Rectal smooth muscle tissue (tissue), 1 donor: ENCODE results near the gene MRPS27.
"Not testable (repeated sequence)": the region's sequence is repeated elsewhere in the genome, so short reads cannot be mapped to it uniquely, and the experiment has no call there.

Experiments
- H3K27ac ChIP-seq: one replicate; pipeline ENCODE4 v1.7.0; 2013; ENCODE audit warnings: low read depth, low read length, inconsistent platforms
- H3K27me3 ChIP-seq: one replicate; pipeline ENCODE4 v1.7.0; 2013; ENCODE audit warnings: low read length; ENCODE audit not compliant: control insufficient read depth, insufficient read depth
- H3K36me3 ChIP-seq: one replicate; pipeline ENCODE4 v1.7.0; 2013; ENCODE audit warnings: low read length; ENCODE audit not compliant: control insufficient read depth, insufficient read depth
- H3K4me1 ChIP-seq: one replicate; pipeline ENCODE4 v1.7.0; 2013; ENCODE audit warnings: low read length; ENCODE audit not compliant: control insufficient read depth, insufficient read depth
- H3K4me3 ChIP-seq: one replicate; pipeline ENCODE4 v1.7.0; 2013; ENCODE audit warnings: low read length
- H3K9ac ChIP-seq: one replicate; pipeline ENCODE4 v1.7.0; 2013; ENCODE audit warnings: low read length

Gene MRPS27

DNA sequence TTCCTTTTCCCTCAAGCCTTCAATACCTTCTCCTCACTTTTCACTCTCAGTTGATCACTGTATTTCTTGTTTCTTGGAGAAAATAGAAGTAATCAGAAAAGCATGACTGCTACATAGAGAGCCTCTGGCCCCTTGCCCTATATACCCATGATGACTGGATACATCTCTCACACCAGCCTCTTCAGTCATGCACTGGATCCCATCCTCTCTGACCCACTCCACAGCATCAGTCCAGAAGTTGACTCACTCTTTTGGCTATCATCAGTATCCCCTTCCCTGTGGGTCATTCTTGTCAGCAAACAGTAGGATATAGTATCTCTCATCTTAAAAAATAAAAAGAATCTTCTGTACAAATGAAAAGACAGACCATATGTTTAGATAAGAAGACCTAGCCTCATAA, 33.0 kb upstream of the MRPS27 start:
- H3K4me1 ChIP-seq, result no peaks in the 10 kb centered on the region
- H3K4me3 ChIP-seq, result no peak overlapping the region
- H3K27me3 ChIP-seq, result no peaks in the 10 kb centered on the region
- no peaks in the 10 kb centered on the region for H3K36me3 ChIP-seq
- no peak overlapping the region for H3K27ac ChIP-seq
- H3K9ac ChIP-seq, result no peak overlapping the region

DNA sequence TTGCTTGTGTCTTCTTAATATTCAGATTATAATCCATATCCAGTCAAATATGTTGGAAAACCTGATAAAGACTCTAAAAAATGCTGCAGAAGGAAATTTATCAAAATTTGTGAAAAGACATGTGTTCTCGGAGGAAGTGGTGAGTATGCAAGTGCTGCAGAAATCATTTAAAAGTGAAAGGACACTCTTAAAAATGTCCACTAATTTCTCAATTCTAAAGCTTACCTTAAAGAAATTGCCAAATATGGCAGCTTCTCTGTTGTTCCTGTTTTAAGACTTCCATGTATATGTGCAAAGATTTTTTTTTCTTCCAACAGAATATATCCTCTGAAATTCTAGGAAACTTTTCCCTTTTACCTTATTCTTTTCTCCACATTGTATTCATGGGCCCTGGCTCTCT, 32.6 kb upstream of the MRPS27 start:
- no peaks in the 10 kb centered on the region for H3K27me3 ChIP-seq
- no peak overlapping the region for H3K27ac ChIP-seq
- H3K9ac ChIP-seq, result no peak overlapping the region
- no peaks in the 10 kb centered on the region for H3K4me1 ChIP-seq
- H3K4me3 ChIP-seq, result no peak overlapping the region
- H3K36me3 ChIP-seq, result no peaks in the 10 kb centered on the region

DNA sequence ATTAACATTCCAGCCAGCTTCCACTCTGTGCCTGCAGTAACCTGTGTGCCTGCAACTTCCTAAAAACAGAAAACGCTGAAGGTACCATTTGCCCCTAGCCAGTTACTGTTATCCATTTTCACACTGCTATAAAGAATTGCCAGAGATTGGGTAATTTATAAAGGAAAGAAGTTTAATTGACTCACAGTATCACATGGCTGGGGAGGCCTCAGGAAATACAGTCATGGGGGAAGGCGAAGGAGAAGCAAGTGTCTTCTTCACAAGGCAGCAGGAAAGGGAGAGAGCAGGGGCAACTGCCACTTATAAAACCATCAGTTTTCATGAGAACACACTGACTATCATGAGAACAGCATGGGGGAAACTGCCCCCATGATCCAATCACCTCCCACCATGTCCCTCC, 31.3 kb upstream of the MRPS27 start:
- Histone ChIP-seq H3K36me3 (no peaks in the 10 kb centered on the region), H3K27me3 (no peaks in the 10 kb centered on the region), H3K4me1 (no peaks in the 10 kb centered on the region), H3K27ac (no peak overlapping the region), H3K9ac (no peak overlapping the region), H3K4me3 (no peak overlapping the region)

DNA sequence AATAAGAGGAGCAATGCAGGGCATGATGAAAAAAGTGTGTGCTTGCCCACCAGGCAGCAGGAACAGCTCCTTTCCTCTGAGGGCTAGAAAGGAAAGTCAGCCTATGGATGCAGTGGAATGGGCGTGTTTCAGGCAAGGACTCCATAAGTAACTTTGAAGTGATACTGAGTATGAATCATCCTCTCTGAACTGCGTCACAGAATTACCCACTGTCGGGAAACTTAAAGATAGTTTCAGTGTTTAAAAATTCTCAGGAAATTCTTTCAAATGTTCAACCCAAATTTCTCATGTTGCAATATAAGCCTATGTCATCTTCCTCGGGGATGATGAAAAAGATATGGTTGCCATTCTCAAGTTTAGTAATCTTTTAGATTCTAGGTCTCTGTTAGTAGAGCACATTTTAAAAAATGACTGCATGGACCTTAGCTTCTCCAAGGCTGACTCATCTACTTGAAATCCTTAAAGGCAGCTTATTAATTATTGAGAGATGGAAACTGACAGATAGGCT, 27.8 kb upstream of the MRPS27 start:
- Histone ChIP-seq H3K9ac (no peak overlapping the region), H3K4me3 (no peak overlapping the region), H3K27me3 (no peaks in the 10 kb centered on the region), H3K36me3 (peaks cover 8% of the 10 kb centered on the region), H3K27ac (no peak overlapping the region), H3K4me1 (no peaks in the 10 kb centered on the region)

DNA sequence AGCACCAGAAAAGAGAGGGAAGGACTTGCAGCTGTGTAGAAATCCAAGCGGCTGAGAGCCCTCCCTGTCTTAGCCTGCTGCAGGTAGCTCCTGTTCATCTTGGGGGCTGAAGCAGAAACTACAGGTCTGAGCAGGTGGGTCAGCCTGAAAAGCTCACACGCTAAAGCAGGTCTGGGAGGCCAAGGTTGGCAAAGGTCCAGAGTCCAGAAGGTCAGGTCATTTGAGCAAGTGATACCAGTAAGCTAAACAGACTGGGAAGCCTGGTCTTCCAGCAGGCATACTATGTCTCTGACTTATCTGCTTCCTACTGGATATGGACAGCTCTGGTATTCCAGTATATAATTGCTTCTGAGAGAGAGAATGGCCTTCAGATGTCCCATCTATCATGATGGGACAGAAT, 26.4 kb upstream of the MRPS27 start:
- H3K36me3 ChIP-seq, result peaks cover 8% of the 10 kb centered on the region
- H3K4me3 ChIP-seq, result no peak overlapping the region
- no peaks in the 10 kb centered on the region for H3K27me3 ChIP-seq
- H3K27ac ChIP-seq, result no peak overlapping the region
- no peak overlapping the region for H3K9ac ChIP-seq
- no peaks in the 10 kb centered on the region for H3K4me1 ChIP-seq

DNA sequence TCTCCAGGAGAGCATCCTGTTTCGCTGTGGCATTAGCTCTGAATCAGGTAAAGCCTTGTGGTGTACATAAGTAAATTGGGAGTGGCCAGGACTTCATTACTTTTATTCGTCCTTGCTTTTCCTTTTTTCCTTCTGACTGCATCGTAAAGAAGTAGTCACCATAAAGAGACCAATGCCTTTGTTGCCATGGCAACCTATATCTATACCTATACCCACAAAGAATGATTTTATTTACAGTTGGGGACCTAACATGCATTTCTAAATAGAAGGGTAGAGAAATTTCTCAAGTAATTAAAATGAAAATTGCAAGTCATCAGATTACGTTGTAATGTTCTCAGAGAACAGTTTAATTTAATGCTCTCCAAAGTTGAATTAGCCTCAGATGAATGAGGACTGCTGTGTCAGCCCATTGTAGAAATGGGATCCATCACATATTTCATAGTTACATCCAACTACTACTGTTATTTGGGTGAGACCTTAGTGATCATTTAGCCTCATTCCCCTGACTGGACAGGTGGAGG, 18.7 kb upstream of the MRPS27 start:
- no peak overlapping the region for H3K27ac ChIP-seq
- H3K4me3 ChIP-seq, result no peak overlapping the region
- H3K4me1 ChIP-seq, result no peaks in the 10 kb centered on the region
- peaks cover 11% of the 10 kb centered on the region for H3K36me3 ChIP-seq
- no peaks in the 10 kb centered on the region for H3K27me3 ChIP-seq
- no peak overlapping the region for H3K9ac ChIP-seq

DNA sequence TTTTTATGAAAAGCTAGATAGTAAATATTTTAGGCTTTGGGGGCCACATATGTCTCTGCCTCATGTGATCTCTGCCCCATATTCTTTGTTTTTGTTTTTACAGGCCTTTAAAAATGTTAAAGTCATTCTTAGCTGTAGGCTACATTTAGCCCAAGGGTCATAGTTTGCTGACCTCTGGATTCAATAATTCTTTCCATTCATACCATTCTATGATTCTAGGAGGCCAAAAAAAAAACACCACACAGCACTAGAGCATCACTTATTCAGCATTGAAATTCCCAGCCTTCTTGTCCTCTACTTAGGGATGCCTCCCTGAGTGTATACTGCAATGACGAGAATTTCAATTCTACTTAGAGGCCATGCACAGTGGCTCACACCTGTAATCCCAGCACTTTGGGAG, 17.1 kb upstream of the MRPS27 start:
- H3K9ac ChIP-seq, result no peak overlapping the region
- H3K4me1 ChIP-seq, result no peaks in the 10 kb centered on the region
- H3K4me3 ChIP-seq, result no peak overlapping the region
- no peaks in the 10 kb centered on the region for H3K27me3 ChIP-seq
- no peak overlapping the region for H3K27ac ChIP-seq
- H3K36me3 ChIP-seq, result peaks cover 4% of the 10 kb centered on the region

DNA sequence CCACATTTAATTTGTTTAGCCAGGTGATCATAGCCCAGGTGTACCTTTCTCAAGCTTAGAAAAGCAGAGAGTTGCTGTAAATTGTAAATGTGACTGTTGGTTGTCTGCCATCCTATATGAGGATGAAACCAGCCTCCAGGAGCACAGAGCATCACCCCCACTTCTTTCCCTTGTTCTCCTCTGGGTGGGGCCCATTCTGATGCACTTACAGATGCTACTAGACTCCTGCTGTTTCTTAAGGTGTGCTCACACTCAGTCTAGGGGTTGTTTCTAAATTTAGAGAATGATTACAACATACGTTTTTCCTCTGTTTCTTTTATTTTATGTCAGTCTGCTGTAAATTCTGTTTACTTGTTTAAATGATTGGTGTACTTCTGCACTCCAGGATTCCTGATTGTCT, 10.7 kb upstream of the MRPS27 start:
- Histone ChIP-seq H3K36me3 (no peaks in the 10 kb centered on the region), H3K4me1 (no peaks in the 10 kb centered on the region), H3K27ac (no peak overlapping the region), H3K9ac (no peak overlapping the region), H3K4me3 (no peak overlapping the region), H3K27me3 (no peaks in the 10 kb centered on the region)

DNA sequence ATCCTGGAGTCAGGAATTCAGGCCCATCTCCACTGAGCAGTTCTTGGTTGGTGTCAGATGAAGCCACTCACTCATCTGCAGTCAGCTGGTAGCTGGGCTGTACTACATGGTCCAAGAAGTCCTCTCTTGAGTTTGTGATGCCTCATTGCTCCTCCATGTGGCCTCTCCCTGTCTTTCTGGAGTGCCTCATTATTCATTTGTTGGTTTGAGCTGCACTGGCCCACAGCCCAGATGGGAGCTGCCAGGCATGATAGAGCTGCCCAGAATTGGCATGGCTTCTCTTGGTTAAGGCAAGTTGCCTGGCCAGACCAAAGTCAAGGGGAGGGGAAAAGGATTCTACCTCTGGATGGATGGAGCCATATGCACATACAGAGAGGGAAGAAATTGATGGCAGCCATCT, 8.1 kb upstream of the MRPS27 start:
- no peaks in the 10 kb centered on the region for H3K36me3 ChIP-seq
- no peak overlapping the region for H3K4me3 ChIP-seq
- no peak overlapping the region for H3K27ac ChIP-seq
- H3K4me1 ChIP-seq, result no peaks in the 10 kb centered on the region
- H3K27me3 ChIP-seq, result no peaks in the 10 kb centered on the region
- H3K9ac ChIP-seq, result no peak overlapping the region

DNA sequence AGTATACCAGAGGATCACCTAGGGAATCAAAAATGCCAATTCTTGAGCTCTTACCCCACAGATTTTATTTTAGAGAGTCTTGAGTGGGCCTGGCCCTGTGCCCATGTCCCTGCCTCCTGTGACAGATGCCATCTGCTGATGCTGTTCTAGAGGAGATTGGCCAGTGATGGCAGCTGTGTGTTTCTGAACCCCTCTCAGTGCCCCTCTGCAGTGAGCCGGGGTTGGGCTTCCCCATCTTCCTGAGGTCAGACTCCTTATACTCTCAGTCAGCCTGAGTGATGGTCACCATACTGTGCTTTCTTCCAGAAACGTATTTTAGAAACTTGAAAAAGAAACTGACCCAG, 6.2 kb upstream of the MRPS27 start:
- no peaks in the 10 kb centered on the region for H3K4me1 ChIP-seq
- H3K9ac ChIP-seq, result no peak overlapping the region
- H3K27me3 ChIP-seq, result no peaks in the 10 kb centered on the region
- no peak overlapping the region for H3K4me3 ChIP-seq
- H3K27ac ChIP-seq, result no peak overlapping the region
- no peaks in the 10 kb centered on the region for H3K36me3 ChIP-seq

DNA sequence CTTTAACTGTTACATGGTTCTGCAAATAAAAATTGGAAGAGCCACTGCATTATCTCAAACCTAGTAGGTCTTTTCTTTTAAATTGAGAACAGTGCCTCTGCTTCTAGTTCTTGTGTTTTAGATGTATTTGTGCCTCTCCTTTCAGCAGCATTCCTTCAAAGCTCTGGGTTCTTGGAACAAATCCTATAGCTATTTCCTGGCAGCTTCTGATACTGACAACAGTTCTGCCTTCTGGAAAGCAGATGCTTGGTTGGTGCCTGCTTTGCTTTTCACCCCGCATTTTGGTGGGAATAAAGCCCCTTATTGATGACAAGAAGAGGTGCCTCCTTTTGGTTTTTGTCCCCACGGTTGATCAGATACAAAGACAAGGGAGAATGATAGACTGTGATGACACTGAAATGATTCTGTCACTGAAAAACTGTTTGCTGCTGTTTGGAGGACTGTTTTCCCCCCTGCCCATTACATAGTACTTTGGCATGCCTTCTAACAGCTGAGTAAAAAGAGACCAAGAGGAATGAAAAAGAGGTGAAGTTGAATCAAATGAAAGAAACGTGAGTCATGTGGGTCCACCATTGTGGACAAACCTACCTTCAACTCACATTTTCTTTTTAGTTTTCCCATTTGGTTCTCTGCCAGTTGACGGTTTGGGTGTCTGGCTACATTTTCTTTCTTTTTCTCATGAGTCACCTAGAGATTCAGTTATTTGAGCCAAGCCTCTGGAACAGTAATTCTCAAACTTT, 5.7 kb upstream of the MRPS27 start:
- H3K9ac ChIP-seq, result no peak overlapping the region
- H3K27me3 ChIP-seq, result no peaks in the 10 kb centered on the region
- no peak overlapping the region for H3K4me3 ChIP-seq
- H3K36me3 ChIP-seq, result no peaks in the 10 kb centered on the region
- H3K4me1 ChIP-seq, result no peaks in the 10 kb centered on the region
- no peak overlapping the region for H3K27ac ChIP-seq

DNA sequence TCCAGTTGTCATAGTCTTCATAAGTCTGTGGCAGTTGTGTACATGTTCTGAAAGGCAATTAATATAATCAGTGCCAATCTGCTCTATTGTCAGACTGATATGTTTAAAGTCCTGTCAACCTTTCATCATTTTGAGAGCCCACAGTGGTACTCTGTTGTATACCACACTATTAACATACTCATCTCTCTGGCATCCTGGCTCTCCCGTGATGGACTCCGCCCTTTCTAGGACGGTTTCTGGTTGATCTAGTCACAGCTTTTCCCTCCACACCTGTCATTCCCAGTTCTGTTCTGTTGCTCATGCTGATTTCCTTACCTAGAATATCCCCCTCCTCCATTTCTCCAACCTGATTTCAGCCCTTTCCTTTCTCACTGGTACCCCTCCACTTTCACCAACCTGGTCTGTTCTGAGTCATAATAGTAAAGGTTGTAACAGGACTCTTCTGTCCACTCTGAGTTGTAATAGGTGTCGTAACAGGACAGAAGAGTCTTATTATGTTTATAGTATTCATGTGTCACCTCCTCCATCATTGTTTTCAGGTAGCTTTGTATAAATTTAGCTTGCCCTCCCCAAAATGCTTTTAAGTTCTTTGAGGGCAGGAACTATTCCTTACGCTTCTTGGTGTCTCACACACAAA, 4.3 kb upstream of the MRPS27 start:
- H3K9ac ChIP-seq, result no peak overlapping the region
- no peaks in the 10 kb centered on the region for H3K27me3 ChIP-seq
- H3K4me3 ChIP-seq, result no peak overlapping the region
- no peak overlapping the region for H3K27ac ChIP-seq
- H3K4me1 ChIP-seq, result no peaks in the 10 kb centered on the region
- H3K36me3 ChIP-seq, result no peaks in the 10 kb centered on the region

DNA sequence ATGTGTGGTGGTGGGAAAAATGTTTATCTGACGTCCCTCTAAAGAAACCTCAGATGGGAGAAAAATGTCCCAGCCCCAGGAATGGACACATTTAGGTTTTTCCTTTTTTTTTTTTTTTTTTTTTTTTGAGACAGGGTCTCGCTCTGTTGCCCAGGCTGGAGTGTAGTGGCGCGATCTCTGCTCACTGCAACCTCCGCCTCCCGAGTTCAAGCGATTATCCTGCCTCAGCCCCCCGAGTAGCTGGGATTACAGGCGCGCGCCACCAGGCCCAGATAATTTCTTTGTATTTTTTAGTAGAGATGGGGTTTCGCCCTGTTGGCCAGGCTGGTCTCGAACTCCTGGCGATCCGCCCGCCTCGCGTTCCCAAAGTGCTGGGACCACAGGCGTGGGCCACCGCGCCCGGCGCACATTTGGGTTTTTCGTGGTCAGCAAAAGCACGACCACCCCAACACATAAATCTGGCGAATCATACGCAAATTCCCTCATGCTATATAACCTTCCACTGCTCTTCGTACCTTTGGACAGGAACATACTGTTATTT, 535 bp downstream of the MRPS27 start:
- peak overlapping the region; percentile 68 for H3K27ac ChIP-seq
- H3K9ac ChIP-seq, result peak overlapping the region; percentile 92
- H3K27me3 ChIP-seq, H3K36me3 ChIP-seq, H3K4me1 ChIP-seq: not testable (repeated sequence)
- peak overlapping the region; percentile 95 for H3K4me3 ChIP-seq
